DMS153 treated with DMSO at 0.1 percent for 48 hours (cell line): ENCODE data around the gene CTNND2.

ENCODE experiments used
- DNase-seq: peaks from one replicate; lab custom pipeline; 2025; ENCODE audit not compliant: unreplicated experiment; lab: John Stamatoyannopoulos, UW

Gene CTNND2

GRCh38 chr5:11394933-11395332 lies 509.3 kb downstream of the CTNND2 start:
- no peak for DNase-seq

GRCh38 chr5:11390291-11390767 lies 513.9 kb downstream of the CTNND2 start:
- no peak for DNase-seq

GRCh38 chr5:11387382-11387781 lies 516.9 kb downstream of the CTNND2 start:
- no peak for DNase-seq

- no peak for DNase-seq
Measured at GRCh38 chr5:11386398-11386797, 517.8 kb downstream of the CTNND2 start.

- no peak for DNase-seq
Measured at GRCh38 chr5:11385901-11386293, 518.3 kb downstream of the CTNND2 start.

- DNase-seq: no peak
Measured at GRCh38 chr5:11385251-11385900, 518.9 kb downstream of the CTNND2 start.

DNA sequence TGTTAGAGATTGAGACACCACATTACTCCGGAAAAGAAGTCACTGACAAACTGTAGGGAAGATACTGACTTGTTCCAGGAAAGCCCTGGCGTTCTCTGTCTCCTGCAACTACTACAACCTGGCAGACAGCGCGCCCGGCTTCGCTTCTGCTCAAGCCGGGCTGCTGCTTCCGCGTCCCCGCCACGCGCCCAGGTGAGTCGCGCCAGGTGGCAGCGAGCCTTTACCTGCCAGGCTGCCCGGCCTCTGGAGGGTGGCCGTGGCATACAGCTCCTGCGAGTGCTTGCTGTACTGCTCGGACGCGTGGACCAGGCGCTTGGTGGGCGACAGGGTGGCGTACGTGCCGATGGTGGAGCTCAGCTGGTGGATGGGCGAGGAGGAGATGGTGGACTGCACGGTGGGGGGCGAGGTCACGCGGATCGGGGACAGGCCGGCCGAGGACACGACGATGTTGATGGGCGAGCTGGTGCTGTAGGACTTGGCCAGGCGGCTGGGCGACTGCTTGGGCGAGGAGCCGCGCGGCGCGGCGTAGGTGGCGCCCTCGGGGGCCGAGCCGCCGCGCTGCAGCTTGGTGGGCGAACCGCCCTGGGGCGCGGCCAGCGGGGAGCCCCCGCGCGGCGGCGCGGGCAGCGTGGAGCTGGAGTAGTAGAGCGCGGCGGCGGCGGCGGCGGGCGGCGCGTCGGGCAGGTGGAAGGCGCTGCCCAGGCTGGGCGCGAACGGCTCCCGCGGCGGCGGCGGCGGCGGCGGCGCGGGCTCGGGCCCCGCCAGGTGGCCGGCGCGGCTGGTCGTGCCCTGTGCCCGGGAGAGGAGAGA lies 519.6 kb downstream of the CTNND2 start:
- no peak for DNase-seq

DNA sequence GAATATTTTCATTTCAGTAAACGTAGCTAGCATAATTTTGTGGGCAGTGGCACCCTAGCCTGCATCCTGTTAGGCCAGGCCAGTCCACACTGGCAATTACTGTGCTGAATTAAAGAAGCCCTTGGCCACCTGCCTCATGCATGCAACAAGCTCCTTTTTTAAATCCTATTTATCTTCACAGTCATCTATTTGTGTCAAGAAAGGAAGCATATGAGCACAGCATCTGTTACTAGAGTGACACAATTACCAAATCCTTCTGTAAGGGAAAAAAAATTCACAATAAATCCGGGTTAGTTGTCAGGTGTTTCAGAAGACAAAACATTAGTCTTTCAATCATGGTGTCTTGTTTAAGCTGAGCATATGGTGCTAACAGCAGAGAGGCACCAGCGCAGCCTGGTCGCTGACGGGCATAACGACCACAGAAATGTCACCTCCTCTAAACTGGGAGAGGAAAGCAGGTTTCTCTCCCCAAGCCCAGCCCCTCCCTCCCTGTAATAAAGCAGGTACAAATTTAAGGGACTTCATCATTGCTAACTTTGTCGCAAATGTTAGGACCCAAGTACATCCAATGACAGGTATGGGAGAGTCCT lies 520.6 kb downstream of the CTNND2 start:
- no peak for DNase-seq

DNA sequence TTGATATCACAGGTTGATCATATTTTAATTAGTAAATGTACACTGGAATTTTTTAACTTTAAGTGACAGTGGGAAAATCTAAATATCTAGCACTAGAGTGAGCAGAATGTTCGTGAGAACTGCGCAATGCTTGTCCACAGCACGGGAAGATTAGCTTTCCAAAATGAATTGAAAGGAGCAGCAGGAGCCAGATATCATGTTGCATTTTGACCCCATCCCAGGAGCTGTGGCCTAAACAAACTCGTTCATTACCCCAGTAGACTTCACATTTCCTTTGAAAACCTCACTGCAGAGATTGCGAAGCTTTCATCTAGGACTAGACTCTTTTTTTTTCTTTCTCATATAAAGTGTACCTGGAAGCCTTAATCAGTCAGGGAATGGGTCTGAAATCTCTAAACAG lies 525.8 kb downstream of the CTNND2 start:
- DNase-seq: no peak

- no peak for DNase-seq
Measured at GRCh38 chr5:11377896-11378295, 526.4 kb downstream of the CTNND2 start.

- no peak for DNase-seq
Measured at GRCh38 chr5:11372191-11372590, 532.1 kb downstream of the CTNND2 start.

DNA sequence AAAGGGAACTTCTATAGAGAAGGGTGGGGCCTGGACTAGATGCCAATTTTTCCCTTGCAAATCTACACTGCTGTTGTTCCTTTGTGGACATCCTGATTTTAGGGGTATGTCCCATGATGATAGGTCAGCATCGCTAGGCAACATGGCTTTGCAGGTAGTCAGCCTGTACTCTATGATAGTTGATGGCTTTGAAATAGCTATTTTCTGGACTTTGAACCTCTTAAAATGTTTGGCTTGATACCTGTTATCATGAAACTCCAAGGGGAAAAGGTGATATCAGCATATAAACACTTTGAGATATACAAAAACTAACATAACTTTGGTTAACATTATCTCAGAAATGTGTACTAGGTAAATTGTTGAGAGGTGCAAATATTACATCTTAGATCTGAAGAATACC lies 533.2 kb downstream of the CTNND2 start:
- DNase-seq: no peak

- no peak for DNase-seq
Measured at GRCh38 chr5:11364531-11364930, 539.7 kb downstream of the CTNND2 start.

DNA sequence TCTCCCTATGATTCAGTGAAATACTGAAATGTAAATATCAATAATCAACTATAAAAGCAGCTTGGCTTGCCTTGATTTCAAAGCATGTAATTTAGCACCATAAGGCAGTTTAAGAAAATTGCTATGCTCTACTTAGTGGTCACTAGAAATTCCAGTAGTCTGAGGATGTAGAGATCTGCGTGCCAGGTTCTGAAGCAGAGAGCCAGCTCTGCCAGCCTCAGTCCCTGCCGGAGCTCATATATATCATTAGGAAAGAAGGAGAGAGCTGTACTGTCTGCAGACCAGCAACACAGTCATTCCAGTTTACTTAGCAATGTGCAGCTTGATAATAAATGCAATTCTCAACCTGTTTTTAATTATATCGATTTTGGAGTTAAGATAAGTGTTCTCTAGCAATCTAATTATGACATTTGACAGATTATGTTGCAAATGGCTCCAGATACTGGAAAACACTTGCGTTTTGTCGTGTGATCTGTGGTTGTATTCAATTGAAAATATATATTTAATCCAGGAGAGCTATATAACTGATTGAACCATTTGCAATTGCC lies 540.5 kb downstream of the CTNND2 start:
- no peak for DNase-seq

DNA sequence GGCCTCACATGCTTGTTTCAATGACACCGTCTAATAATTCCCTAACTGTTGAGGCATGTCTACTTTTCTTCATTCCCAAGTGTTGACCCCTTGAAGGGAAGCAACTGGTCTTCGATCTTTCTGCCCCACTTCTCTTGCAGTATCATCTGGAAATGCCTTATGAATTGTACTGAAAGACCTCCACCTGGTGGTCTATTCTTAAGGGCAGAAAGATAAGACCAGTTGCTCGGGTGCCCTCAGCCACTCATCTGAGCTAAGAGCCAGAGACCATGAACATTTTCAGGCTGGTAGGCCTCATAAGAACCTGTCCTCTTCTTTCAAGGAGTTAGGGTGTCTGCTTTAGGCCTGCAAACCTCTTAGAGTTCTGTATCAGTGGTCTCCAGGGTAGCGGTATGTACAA lies 542.5 kb downstream of the CTNND2 start:
- DNase-seq: no peak

DNA sequence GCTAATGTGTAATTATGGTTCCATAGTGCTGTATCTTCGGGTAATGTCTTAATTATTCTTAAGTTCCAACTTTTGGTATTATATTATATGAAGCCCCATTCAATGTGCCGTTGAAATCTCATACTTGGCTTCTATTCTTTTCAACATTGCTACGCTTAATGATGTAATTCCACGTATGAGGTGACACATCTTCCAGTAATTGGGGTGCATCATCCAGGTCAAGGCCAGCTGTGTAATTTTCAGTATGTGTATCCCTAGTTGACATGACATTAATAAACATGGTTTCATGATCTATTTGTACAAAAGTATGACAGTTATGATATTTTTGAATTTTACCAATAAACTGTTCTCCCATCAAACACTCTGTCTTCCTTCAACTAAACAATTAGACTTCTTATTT lies 546.3 kb downstream of the CTNND2 start:
- no peak for DNase-seq

DNA sequence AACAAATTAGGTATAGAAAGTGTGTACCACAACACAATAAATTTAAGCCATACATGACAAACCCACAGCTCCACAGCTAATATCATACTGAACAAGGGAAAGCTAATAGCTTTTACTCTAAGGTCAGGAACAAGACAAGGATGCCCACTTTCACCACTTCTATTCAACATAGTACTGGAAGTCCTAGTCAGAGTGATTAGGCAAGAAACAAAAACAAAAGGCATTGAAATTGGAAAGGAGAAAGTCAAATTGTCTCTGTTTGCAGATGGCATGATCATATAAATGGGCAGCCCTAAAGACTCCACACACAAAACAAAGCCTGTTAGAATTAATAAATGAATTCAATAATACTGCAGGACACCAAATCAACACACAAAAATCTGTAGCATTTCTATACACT lies 548.8 kb downstream of the CTNND2 start:
- DNase-seq: no peak

DNA sequence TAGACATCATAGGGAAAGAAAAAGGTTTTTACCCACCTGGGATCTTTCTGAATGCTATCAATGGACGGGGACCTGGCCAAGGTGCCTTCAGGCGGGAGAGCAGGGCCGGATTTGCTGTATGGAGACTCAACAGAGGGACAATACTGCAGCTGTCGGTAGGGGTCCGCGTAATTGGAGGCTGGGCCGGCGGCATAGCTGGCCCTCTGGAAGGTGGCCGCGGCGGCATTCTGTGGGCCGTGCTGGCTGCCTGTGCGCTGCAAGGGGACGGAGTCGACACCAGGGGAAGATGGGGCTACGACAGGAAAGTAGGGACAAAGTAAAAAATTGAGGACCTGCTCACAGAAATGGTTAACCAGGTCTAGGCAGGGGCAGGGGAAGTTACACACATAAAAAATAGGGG lies 557.9 kb downstream of the CTNND2 start:
- no peak for DNase-seq

DNA sequence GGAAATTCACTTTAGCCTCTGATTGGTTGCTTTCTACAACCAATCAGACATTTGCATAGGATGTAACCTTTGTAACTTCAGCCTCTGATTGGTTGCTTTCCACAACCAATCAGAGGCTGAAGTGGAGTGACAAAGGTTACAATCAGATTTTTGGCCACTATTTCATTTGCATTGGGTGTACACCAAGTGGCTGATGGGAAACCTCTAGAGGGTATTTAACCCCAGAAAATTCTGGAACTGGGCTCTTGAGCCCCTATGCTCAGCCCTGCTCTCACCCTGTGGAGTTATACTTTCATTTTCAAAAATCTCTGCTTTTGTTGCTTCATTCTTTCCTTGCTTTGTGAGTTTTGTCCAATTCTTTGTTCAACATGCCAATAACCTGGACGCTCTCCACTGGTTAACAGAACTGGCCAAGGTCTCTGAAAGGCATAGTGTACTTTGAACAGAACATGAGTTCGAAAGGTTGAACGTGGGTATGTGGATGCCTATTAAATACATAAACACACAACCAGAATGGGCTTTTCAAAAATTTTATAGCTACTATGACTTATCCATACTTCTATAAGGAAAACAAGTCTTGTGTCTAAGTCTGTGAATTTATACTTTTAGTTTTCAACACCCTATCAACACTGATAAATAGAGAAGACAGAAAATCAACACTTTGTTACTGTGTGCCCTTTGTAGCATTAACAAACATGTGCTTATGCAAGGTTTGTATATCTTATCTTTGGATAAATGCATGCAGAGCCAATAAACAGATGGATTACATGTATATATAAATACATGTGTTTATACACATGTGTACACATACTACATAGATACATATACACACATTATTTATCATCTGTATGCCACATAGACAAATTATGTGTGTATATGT lies 568.1 kb downstream of the CTNND2 start:
- DNase-seq: no peak

GRCh38 chr5:11334404-11334803 lies 569.8 kb downstream of the CTNND2 start:
- no peak for DNase-seq

GRCh38 chr5:11329679-11330078 lies 574.6 kb downstream of the CTNND2 start:
- no peak for DNase-seq
